SKM-1 treated with dmso at 0.1 percent for 144 hours (cell line): Measurements from ENCODE around the gene DAPP1.
"Not testable (repeated sequence)": the region's sequence is repeated elsewhere in the genome, so short reads cannot be mapped to it uniquely, and the experiment has no call there.

ENCODE experiments used
- DNase-seq: peaks from one replicate; lab custom pipeline; 2025; ENCODE audit not compliant: unreplicated experiment; lab: John Stamatoyannopoulos, UW

Gene DAPP1

GRCh38 chr4:99822734-99823133, 6.1 kb downstream of the DAPP1 start:
- no peak for DNase-seq

- no peak for DNase-seq
Observed at GRCh38 chr4:99824070-99824599, 7.5 kb downstream of the DAPP1 start.

GRCh38 chr4:99825272-99825671, 8.6 kb downstream of the DAPP1 start:
- DNase-seq = no peak

- no peak for DNase-seq
Observed at GRCh38 chr4:99826016-99826415, 9.4 kb downstream of the DAPP1 start.

- DNase-seq = no peak
Observed at GRCh38 chr4:99827454-99827853, 10.8 kb downstream of the DAPP1 start.

GRCh38 chr4:99827857-99828256, 11.2 kb downstream of the DAPP1 start:
- DNase-seq = no peak

GRCh38 chr4:99828477-99828876, 11.8 kb downstream of the DAPP1 start:
- DNase-seq = no peak

GRCh38 chr4:99830051-99830450, 13.4 kb downstream of the DAPP1 start:
- DNase-seq = not testable (repeated sequence)

- no peak for DNase-seq
Observed at GRCh38 chr4:99832321-99832720, 15.7 kb downstream of the DAPP1 start.

- DNase-seq = no peak
Observed at GRCh38 chr4:99832758-99833157, 16.1 kb downstream of the DAPP1 start.

GRCh38 chr4:99833756-99834155, 17.1 kb downstream of the DAPP1 start:
- no peak for DNase-seq

- no peak for DNase-seq
Observed at GRCh38 chr4:99834569-99834968, 17.9 kb downstream of the DAPP1 start.

- DNase-seq = no peak
Observed at GRCh38 chr4:99835942-99836341, 19.3 kb downstream of the DAPP1 start.

- DNase-seq = no peak
Observed at GRCh38 chr4:99838927-99839326, 22.3 kb downstream of the DAPP1 start.

- no peak for DNase-seq
Observed at GRCh38 chr4:99841129-99841528, 24.5 kb downstream of the DAPP1 start.

- DNase-seq = no peak
Observed at GRCh38 chr4:99843413-99843812, 26.8 kb downstream of the DAPP1 start.

GRCh38 chr4:99844048-99844447, 27.4 kb downstream of the DAPP1 start:
- DNase-seq = no peak

- no peak for DNase-seq
Observed at GRCh38 chr4:99845179-99845578, 28.6 kb downstream of the DAPP1 start.

- no peak for DNase-seq
Observed at GRCh38 chr4:99845708-99846469, 29.3 kb downstream of the DAPP1 start.

- no peak for DNase-seq
Observed at GRCh38 chr4:99846891-99847290, 30.3 kb downstream of the DAPP1 start.

GRCh38 chr4:99847362-99847976, 30.8 kb downstream of the DAPP1 start:
- DNase-seq = peak; percentile 70

GRCh38 chr4:99848591-99849001, 32.0 kb downstream of the DAPP1 start:
- DNase-seq = no peak
